ENCODE results near the gene RGS10.

Gene RGS10

GRCh38 chr10:119499677-119500002 lies 42.9 kb downstream of the RGS10 start:
- no peaks in the 10 kb centered on the region for H3K9me2 ChIP-seq (replicated peaks; ENCODE audit: insufficient read depth, low read length)
- H4K20me1 ChIP-seq (ENCODE audit: low read depth, low read length) = no peaks in the 10 kb centered on the region
- no peak overlapping the region for H3K27ac ChIP-seq (ENCODE audit: low read depth, low read length)
- no peak overlapping the region for H3K4me2 ChIP-seq (ENCODE audit: low read depth, low read length, poor library complexity, severe bottlenecking)
- no peaks in the 10 kb centered on the region for H3F3A ChIP-seq (ENCODE audit: insufficient read depth)
- no peak overlapping the region for H3K4me3 ChIP-seq (ENCODE audit: insufficient read depth, low read length, poor library complexity, severe bottlenecking)
- no peak overlapping the region for H3K9ac ChIP-seq (ENCODE audit: low read length)
- TF ChIP-seq EZH2phosphoT487 (conservative IDR thresholded peaks at IDR 0.05; ENCODE audit: low read length) (no peak), CTCF (IDR thresholded peaks at IDR 0.05; ENCODE audit: insufficient read depth, low read length, poor library complexity, severe bottlenecking) (no peak)
- no peaks in the 10 kb centered on the region for H3K27me3 ChIP-seq (ENCODE audit: low read length)
- H3K79me2 ChIP-seq (ENCODE audit: insufficient read depth, low read length) = no peaks in the 10 kb centered on the region
- H3K9me3 ChIP-seq (ENCODE audit: insufficient read depth, low read length) = no peaks in the 10 kb centered on the region
- H3K36me3 ChIP-seq (ENCODE audit: low read length) = no peaks in the 10 kb centered on the region
- no peak overlapping the region for H2AFZ ChIP-seq (ENCODE audit: low read depth, low read length, severe bottlenecking)

DNA sequence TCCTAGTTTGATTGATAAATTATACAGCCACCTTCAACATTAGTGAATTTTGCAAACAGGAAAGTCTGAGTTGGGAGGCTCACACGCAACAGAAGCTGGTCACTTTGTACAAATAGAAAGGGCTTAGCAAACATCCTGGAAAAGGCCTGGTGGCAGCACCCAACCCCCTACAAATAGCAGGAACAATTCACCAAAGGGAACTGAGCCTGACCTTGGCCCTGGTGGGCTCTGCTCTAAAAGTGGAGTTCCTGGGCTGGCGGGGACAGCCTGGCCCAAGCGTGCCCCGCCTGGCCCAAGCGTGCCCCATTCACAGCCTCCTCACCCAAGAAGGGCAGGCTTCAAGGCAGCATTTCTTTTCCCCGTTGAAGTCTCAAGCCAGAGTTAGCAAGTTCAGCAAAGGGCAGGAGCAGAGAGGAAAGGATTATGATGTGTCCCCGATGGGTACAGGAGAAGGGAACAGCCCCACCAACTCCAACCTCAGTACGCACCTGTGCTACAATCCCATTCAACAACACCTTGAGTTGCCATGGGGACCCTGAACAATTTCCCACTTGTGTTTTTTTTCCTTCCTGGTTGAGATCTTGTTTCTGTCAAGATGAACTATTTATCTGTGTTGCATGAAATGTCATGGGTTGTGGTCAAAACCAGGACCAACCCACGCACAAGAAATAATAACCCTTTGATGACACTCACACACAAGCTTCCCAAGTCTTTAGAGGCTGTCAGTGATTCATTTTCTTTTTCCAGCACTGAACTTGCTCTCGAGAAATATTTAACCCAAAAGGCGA lies 43.4 kb downstream of the RGS10 start:
- no peaks in the 10 kb centered on the region for H3K36me3 ChIP-seq (ENCODE audit: low read length)
- H3F3A ChIP-seq (ENCODE audit: insufficient read depth) = no peaks in the 10 kb centered on the region
- no peak overlapping the region for H3K9ac ChIP-seq (ENCODE audit: low read length)
- no peaks in the 10 kb centered on the region for H3K79me2 ChIP-seq (ENCODE audit: insufficient read depth, low read length)
- H4K20me1 ChIP-seq (ENCODE audit: low read depth, low read length) = no peaks in the 10 kb centered on the region
- no peak overlapping the region for H3K4me2 ChIP-seq (ENCODE audit: low read depth, low read length, poor library complexity, severe bottlenecking)
- H3K4me3 ChIP-seq (ENCODE audit: insufficient read depth, low read length, poor library complexity, severe bottlenecking) = no peak overlapping the region
- H3K9me3 ChIP-seq (ENCODE audit: insufficient read depth, low read length) = no peaks in the 10 kb centered on the region
- no peaks in the 10 kb centered on the region for H3K27me3 ChIP-seq (ENCODE audit: low read length)
- TF ChIP-seq CTCF (IDR thresholded peaks at IDR 0.05; ENCODE audit: insufficient read depth, low read length, poor library complexity, severe bottlenecking) = no peak
- TF ChIP-seq EZH2phosphoT487 (conservative IDR thresholded peaks at IDR 0.05; ENCODE audit: low read length) = no peak
- no peak overlapping the region for H3K27ac ChIP-seq (ENCODE audit: low read depth, low read length)
- H3K9me2 ChIP-seq (replicated peaks; ENCODE audit: insufficient read depth, low read length) = no peaks in the 10 kb centered on the region
- no peak overlapping the region for H2AFZ ChIP-seq (ENCODE audit: low read depth, low read length, severe bottlenecking)

DNA sequence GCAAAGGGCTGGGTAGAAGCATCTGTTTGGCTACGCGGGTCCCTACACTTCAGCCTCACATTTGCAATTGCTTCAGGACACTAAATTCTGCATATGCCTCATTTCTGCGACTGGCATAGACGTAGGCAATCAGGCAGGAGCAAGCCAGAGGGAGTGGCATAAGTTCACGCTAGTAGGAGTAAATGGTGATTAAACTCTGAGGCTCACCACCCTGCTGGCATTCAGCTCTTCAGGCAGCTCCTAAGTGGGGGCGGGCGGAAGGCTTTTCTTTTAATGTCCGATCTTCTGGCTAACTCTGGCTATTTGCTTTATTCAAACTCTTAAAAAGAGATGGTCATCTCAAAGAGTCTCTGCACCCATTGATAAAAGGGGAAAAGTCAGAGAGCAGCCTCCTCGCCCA lies 45.3 kb downstream of the RGS10 start:
- no peak overlapping the region for H3K4me2 ChIP-seq (ENCODE audit: low read depth, low read length, poor library complexity, severe bottlenecking)
- H4K20me1 ChIP-seq (ENCODE audit: low read depth, low read length) = no peaks in the 10 kb centered on the region
- H2AFZ ChIP-seq (ENCODE audit: low read depth, low read length, severe bottlenecking) = no peak overlapping the region
- no peaks in the 10 kb centered on the region for H3F3A ChIP-seq (ENCODE audit: insufficient read depth)
- TF ChIP-seq EZH2phosphoT487 (conservative IDR thresholded peaks at IDR 0.05; ENCODE audit: low read length) = no peak
- no peak for TF ChIP-seq CTCF (IDR thresholded peaks at IDR 0.05; ENCODE audit: insufficient read depth, low read length, poor library complexity, severe bottlenecking)
- no peaks in the 10 kb centered on the region for H3K36me3 ChIP-seq (ENCODE audit: low read length)
- H3K27ac ChIP-seq (ENCODE audit: low read depth, low read length) = no peak overlapping the region
- H3K9me2 ChIP-seq (replicated peaks; ENCODE audit: insufficient read depth, low read length) = no peaks in the 10 kb centered on the region
- no peak overlapping the region for H3K4me3 ChIP-seq (ENCODE audit: insufficient read depth, low read length, poor library complexity, severe bottlenecking)
- no peak overlapping the region for H3K9ac ChIP-seq (ENCODE audit: low read length)
- H3K9me3 ChIP-seq (ENCODE audit: insufficient read depth, low read length) = no peaks in the 10 kb centered on the region
- H3K27me3 ChIP-seq (ENCODE audit: low read length) = no peaks in the 10 kb centered on the region
- no peaks in the 10 kb centered on the region for H3K79me2 ChIP-seq (ENCODE audit: insufficient read depth, low read length)
